NCI-H446 (cell line): ENCODE results near the gene FAHD2A.
"Not testable (repeated sequence)": the region's sequence is repeated elsewhere in the genome, so short reads cannot be mapped to it uniquely, and the experiment has no call there.

Experiments
- DNase-seq, 2 experiments: peaks; one replicate each; lab custom pipeline; 2025; lab: John Stamatoyannopoulos, UW

The FAHD2A gene, protein sequence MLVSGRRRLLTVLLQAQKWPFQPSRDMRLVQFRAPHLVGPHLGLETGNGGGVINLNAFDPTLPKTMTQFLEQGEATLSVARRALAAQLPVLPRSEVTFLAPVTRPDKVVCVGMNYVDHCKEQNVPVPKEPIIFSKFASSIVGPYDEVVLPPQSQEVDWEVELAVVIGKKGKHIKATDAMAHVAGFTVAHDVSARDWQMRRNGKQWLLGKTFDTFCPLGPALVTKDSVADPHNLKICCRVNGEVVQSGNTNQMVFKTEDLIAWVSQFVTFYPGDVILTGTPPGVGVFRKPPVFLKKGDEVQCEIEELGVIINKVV

DNA sequence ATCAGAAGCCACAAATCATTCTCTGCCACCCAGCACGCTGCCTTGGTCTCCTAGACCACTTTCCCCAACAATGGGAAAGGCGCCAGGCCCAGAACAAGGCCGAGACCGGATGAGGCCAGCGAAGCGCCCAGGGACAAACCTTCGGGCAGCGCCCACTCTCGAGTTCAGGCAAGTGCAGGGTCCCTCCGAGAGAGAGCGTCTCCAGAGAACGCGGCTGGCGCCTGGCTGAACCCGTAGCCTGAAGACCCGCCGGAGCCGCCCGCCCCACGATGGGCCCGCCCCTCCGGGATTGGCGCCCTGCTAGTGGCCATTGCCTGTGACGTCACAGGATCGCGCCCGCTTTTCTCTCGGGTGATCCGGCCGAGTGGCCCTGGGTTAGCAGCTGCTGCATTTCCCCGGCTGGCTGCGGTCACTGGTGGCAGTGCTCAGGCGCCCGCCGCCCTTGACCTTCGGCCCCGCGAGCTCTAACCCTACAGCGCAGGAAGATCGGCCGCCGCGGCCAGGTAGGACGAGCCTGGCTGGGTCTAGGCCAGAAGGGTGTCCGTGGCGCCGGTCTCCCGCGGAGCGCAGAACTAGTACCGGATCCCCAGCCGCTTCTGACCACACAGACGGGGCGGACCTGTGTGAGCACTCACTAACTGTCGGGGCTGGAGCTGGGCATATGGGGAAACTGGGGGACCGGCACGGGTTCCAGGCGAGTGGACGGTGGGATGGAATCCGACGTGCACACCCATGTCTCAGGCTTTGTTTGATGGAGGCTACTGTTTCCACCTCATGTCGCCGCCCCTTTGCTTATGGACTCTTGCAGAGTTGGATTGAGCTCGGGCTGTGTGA, at the start of gene FAHD2A:
TSS of gene FAHD2A (plus strand) at position 339 of the 834 bp plus-strand sequence. CDS start 2,851 bp downstream, outside the sequence.
- peak; percentile 81 to 89 for DNase-seq

DNA sequence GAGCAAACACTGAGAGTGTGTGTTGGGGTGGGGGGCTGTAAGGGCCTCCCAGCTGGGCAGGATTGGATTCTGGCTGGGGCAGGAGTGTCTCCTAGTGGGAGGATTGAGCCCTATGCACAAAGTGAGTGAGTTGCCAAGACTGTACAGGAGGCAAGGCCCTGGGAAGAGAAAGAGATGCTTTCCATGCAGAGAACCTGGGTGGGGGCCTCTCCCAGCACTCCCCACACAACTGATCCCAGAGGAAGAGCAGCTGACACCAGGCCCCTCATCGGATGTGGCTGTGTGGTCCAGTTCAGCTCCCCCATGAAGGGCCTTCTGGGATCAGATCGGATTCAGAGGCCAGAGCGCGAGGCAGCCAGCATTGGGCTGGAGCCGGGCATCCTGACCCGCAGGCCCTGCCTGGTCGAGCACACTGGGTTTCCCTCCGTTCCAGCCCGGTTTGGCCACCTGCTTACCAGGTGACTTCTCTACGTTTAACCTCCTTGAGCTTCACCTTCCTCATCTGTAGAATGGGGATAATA, 49.4 kb upstream of the FAHD2A start:
- no peak for DNase-seq

DNA sequence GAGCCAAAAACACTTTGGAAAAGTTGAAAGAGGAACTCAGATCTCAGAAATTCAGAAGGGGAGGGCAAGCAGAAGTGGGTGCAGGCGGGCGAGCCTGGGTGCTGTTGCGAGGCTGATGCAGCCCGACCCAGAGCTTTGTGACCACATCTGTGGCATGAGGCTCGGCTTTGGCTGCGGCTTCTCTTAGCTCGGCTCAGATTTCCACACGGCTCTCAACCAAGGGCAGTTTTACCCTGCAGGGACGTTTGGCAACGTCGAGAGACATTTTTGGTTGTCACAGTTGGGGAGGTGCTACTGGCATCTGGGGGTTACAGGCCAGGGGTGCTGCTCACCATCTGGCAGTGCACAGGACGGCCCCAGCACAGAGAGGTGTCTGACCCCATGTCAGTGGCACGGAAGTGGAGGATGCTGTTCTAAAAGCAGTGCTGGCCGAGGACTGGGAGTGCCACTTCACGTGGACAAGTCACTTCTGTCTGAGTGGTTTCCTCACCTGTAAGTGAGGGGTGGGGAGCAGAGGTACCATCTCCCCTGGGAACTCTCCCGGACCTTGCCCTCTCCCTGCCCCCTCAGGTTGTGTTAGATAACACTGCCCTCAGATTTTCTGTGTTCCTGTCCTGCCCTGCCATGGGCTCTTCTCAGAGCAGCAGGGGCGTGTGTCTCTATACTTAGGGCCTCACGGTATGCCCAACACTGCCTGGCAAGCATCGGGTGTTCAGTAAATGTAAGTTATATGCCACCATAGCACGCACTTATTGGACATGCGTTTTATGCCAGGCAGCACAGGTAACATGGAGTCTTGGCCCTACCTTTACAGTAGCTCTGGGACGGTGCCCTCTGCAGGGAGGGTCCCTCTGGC, 48.7 kb upstream of the FAHD2A start:
- no peak for DNase-seq

DNA sequence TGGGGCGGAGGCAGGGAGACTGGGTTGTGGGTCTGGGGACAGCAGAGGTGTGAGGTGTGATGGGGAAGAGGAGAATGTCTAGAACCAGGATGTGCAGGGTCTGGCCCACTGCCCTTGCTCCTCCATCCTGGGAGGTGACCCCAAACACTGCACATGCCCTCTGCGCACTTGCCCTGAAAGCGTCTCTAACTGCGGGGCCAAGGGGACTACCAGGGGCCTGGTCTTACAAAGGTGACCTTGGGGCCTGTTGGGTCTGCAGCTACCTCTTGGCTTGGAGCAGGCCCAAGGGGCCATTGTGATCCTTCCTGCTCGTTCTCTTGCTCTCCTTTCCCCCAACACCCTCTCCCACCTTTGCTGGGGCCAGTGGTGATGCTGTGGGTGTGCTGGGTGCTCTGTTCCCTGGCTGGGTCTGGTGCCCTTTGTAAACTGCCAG, 48.0 kb upstream of the FAHD2A start:
- no peak for DNase-seq

DNA sequence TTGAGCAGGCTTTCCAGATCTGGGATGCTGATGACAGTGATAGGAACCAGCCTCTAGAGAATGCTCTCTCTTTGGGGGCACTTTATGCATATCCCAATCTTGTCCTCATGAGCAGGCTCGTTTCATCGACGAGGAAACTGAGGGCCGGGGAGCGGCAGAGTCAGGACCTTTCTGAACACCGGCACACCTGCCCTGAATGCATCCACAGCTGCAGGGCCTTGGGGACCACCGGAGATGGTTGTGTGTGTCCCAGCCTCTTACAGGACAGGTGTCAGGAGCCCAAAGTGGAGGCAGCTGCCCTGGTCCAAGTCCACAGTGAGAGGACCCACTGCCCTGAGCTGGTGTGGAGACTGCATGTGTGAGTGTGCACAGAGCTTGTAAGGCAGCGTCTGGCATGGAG, 47.6 kb upstream of the FAHD2A start:
- DNase-seq, result no peak

DNA sequence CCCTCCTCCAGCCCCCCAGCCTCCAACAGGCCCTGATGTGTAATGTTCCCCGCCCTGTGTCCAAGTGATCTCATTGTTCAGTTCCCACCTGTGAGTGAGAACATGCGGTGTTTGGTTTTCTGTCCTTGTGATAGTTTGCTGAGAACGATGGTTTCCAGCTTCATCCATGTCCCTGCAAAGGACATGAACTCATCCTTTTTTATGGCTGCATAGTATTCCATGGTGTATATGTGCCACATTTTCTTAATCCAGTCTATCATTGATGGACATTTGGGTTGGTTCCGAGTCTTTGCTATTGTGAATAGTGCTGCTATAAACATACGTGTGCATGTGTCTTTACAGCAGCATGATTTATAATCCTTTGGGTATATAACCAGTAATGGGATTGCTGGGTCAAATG, 47.0 kb upstream of the FAHD2A start:
- not testable (repeated sequence) for DNase-seq

DNA sequence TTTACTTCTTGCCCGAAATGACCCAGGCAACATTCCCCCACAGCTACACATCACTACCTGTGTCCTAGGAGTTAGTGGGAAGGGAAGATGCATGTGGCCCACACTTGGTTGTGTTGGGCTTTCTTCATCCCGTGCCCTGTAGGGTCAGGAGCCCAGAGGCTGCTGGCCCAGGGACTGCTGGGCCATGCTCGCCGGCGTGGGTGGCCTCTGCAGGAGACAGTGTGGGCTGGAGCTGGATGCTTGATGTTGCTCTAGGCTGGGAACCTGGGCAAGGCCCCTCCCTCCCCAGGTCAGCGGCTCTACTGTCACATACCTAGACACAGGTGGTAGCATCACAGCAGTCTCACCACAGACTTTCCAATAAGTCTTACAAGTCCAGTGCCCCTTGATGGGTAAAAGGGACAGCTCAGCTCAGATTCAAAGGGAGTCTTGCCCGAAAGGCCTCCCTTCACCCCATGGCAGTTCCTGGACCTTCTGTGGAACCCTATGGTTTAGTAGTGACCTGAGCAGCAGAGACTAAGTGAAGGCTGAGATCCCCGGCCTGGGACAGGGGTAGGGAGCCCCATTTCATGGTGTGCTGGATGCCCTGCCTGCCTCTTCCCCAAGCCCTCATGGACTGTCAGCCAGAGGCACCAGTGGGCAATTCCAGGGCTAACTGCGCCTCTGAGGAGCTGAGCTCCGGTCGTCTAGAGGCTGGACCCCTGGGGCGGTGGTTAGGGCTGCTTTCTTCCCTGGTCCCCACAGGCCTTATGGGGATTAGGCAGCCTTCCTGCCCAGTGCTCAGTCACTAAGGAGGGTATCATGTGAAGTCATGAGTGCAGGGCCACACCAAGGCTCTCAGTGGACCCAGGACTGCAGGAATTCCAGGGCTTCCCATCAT, 45.4 kb upstream of the FAHD2A start:
- no peak for DNase-seq

DNA sequence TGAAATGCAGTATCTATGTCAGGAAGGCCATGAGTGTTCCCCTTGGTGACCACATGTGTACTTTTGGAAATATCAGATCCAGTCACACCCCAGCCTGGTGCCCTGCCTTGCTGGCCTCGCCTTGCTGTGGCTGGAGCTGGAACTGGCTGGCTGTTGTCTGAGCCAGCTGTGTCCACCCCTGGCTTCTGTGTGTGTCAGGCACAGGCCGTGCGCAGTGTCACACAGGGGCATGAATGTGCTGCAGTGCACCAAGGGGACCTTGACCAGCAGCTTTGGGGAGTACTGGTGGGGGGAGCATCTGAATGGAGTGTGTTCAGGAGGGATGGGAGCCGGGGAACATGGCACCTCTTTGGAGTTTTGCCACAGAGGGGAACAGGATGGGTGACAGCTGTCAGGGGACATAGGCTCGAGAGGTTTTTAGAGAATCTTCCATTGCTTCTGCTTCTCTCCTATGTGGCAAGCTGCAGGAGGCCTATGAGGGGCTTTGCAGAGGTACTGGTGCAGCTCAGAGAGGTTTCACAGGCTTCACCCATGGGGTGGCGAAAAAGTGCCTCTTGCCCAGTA, 44.7 kb upstream of the FAHD2A start:
- no peak for DNase-seq

DNA sequence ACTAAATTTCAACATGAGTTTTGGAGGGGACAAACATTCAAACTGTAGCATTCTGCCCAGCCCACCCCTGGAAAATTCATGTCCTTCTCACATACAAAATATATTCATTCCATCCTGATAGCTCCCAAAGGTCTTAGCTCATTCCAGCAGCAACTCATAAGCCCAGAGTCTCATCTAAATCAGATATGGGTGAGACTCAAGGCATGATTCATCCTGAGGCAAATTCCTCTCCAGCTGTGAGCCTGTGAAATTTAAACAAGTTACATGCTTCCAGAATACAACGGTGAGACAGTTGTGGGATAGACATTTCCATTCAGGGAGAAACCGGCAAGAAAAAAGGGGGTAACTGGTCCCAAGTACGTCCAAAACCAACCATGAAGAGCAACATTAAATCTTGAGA, 43.5 kb upstream of the FAHD2A start:
- DNase-seq, result no peak

DNA sequence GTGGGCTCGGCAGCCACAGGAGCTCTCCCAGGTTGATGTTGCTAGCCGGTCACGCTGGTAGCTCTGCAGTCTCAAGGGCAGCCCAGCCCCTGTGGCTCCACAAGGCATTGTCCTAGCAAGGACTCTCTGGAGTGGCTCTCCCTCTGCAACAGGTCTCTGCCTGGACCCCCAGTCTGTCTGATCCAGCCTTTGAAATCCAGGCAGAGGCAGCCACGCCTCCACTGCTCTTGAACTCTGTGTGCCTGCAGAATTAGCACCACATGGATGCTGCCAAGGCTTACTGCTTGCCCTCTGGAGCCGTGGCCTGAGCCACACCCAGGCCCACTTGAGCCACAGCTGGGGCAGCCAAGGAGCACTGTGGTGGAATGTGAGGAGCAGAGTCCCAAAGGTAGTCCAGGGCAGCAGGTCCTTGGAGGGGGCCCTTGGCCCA, 43.0 kb upstream of the FAHD2A start:
- DNase-seq, result no peak

DNA sequence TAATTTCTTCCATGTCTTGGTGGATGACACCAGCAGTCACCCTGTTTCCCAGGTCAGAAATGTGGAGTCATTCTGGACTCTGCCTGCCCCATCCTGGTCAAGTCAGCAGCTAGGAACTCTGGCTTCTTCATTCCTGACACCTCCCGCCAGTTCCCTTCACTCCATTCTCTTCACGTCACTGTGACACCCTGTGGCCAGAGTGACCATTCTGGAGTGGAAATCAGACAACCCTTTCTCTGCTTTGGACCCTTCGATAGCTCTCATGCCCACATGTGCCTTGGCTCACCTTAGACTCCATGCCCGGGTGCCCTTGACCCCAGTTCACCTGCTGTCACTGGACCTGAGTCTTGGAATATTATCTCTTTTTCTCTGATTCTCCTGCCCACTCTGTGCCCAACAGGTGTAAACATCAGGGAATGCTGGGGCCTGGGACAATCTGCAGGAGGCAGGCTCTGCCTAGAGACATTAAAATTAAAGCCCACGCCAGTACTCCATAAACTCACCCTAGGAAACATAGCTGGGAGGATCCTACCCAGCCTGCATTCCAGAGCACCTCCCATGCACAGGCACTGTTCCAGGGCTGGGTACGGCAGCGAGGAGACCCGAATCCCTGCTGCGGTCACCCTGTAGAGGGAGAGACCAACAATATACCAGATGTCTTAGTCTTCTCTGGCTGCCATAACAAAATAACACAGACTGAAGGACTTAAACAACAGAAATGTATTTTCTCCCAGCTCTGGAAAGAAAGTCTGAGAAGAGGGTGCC, 41.1 kb upstream of the FAHD2A start:
- no peak for DNase-seq

DNA sequence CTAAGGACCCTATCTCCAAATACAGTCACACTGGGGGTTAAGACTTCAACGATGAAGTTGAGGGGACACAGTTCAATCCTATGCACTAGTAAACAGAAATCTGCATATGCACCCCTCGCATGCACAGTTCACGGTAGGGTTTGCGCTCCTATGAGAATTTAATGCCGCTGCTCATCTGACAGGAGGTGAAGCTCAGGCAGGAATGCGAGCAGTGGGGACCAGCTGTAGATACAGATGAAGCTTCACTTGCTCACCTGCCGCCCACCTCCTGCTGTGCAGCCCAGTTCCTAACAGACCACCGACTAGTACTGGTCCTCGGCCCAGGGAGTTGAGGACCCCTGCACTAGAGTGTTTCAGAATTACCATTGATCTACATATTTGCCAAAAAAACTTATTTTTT, 40.0 kb upstream of the FAHD2A start:
- no peak for DNase-seq

DNA sequence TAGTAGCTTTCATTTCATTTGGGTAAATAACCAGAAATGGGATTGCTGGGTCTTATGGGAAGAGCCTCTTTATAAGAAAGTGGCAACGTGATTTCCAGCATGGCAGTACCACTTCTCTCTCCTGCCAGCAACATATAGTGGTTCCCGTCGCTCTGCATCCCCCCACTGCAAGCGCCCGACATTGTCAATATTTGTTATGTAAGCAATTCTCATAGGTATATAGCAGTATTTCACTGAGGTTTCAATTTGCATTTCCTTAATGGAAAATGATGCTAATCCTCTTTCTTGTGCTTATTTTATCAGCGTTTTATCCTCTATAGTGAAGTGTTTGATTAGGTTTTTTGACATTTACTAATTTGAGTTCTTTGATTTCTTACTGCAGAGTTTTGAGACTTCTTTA, 36.0 kb upstream of the FAHD2A start:
- no peak for DNase-seq

DNA sequence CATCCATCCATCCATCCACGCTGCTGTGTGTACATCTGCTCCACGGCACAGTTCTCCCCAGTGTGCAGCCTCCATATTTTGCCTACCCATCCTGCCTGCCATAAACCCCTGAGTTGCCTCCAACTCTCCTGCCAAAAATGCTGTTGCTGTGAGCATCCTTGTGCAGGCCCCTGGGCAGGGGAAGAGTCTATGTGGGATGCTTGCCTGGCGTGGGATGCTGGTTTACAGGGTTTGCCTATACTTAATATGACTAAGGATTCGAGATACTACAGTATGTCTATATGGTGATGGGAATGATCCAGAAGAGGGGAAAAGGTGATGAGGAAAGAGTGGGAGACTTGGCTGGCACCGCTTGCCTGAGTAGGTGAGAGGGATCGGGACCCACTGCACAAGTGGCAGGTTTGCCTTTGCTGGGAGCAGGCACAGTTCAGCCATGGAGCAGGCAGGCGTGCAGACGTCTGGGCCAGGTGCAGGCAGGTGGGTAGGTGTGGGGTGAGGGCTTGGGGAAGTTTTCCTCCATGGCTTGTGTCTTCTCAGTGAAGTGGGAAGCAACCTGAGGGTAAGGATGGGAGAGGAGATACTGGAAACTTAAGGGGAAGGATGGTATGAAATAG, 30.2 kb upstream of the FAHD2A start:
- DNase-seq, result no peak

DNA sequence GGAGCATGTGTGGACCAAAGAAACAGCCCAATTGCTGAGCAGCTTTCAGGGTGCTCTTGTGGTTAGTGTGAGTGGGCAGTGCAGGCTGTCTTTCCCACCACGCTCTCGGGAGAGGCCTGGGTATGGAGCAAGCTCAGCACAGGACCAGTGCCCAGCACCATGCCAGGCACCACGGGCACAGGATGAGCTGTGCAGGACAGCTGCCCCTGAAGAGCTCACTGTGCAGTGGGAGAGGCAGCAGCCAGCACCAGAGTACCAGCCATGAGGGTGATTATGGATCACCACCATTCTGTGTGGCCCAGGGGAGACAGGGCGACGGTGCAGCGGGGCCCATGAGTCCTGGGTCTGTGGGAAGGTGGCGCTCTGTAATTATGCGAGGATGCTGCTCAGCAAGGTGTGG, 29.7 kb upstream of the FAHD2A start:
- no peak for DNase-seq

DNA sequence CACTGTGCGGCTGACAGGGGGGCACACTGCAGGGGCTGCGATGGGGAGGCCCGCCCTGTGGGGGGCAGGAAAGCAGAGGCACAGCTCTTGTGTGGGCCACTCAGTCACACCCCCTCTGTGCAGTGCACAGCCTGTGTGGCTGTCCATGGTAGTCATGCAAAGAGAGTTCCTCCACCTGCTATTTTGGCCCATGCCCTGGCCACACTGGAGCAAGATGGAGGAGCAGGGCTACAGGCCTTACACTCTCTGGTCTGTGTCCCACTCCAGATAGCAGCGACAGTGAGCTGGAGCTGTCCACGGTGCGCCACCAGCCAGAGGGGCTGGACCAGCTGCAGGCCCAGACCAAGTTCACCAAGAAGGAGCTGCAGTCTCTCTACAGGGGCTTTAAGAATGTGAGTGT, 28.5 kb upstream of the FAHD2A start:
- DNase-seq, result no peak

DNA sequence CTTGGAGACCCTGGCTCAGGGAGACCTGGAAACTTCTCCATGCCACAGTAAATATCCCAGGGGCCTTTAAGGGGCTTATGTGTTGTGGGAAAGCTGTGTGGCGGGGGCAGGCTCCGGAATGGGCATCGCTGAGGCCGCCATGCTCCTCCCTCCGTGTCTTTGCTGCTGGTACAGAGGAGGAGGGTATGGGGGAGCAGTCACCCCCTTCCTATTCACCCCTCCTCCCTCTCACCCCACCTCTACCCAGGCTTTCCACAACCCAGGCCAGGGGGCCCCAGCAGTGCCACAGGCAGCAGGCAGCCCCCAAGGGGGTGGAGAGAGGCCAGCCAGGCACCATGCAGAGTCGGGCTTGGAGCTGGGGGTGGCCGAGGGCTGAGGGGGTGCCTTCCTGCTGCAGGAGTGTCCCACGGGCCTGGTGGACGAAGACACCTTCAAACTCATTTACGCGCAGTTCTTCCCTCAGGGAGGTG, 28.0 kb upstream of the FAHD2A start:
- no peak for DNase-seq

DNA sequence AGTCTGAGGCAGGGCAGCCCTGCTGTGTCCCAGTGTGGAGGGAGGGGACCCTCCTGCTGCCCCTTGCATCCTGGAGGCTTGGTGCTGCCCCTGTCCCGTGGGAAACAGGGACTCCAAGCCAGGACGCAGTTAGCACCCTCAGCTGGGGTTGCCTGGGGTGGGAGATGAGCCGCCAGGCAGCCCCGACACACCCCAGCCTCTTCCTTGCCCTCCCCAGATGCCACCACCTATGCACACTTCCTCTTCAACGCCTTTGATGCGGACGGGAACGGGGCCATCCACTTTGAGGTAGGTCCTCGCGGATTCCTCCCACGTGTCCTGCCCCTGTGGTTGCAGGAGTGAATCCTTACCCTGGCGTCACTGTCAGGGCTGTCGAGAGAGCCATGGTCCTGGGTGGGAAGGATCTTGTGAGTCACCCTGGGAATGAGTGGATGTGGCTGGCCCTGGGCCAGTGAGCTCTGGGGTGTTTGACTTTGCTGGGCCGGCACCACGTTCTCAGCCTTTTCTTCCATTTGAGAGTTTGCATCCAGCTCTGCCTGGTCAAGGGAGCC, 27.5 kb upstream of the FAHD2A start:
- DNase-seq, result no peak

DNA sequence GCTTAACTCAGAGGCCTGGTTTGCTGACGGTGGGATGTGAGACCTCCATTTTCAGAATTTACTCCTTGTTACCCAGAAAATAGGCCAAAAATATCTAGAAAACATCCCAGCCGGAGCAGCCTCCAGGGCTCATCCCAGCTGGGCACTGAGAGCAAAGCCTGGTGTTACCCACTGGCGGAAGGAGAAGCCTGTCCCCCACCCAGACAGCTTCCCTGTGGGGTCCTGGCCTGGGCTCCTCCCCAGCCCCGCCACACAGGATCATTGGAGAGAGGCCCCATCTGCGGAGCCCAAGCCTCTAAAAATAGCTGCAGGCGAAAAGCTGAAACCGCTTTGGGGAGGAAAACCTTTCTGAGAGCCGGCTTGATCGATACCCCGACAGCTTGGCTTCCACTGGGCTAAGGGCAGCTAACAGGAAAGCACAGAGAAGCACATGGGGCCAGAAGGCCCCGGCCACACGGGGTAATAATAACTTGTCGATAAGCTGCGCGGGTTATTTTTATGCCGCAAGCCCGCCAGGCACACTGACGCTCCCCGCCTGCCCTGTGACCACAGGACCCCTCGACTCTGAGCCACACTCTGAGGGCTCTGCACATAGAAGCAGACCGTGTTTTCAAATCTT, 26.9 kb upstream of the FAHD2A start:
- DNase-seq, result no peak
